ENCODE results near the gene CETN1. TPM values are rescaled to one million over a fixed set of nuclear protein-coding genes. Genes with fewer than 3 reads are reported as not detected.

Gene CETN1
- polyA plus RNA-seq, 4 donors, result not detected

- no peak for DNase-seq (ENCODE audit: low read depth in 4 of 4, low spot score in 2 of 4)
Observed at GRCh38 chr18:574865-575645, 5.1 kb upstream of the CETN1 start.

- no peak for DNase-seq (ENCODE audit: low read depth in 4 of 4, low spot score in 2 of 4)
Observed at GRCh38 chr18:576924-577323, 3.3 kb upstream of the CETN1 start.

- no peak for DNase-seq (ENCODE audit: low read depth in 4 of 4, low spot score in 2 of 4)
Observed at GRCh38 chr18:577643-578375, 2.4 kb upstream of the CETN1 start.

- DNase-seq (ENCODE audit: low read depth in 4 of 4, low spot score in 2 of 4), result no peak
Observed at GRCh38 chr18:579238-579637, 942 bp upstream of the CETN1 start.

GRCh38 chr18:581096-581495 is 916 bp downstream of the CETN1 start:
- DNase-seq (ENCODE audit: low read depth in 4 of 4, low spot score in 2 of 4), result no peak

- DNase-seq (ENCODE audit: low read depth in 4 of 4, low spot score in 2 of 4), result no peak
Observed at GRCh38 chr18:582465-582864, 2.3 kb downstream of the CETN1 start.

- no peak for DNase-seq (ENCODE audit: low read depth in 4 of 4, low spot score in 2 of 4)
Observed at GRCh38 chr18:595068-595467, 14.9 kb downstream of the CETN1 start.

- DNase-seq (ENCODE audit: low read depth in 4 of 4, low spot score in 2 of 4), result no peak
Observed at GRCh38 chr18:595571-595970, 15.4 kb downstream of the CETN1 start.

- no peak for DNase-seq (ENCODE audit: low read depth in 4 of 4, low spot score in 2 of 4)
Observed at GRCh38 chr18:596288-596881, 16.2 kb downstream of the CETN1 start.

- no peak for DNase-seq (ENCODE audit: low read depth in 4 of 4, low spot score in 2 of 4)
Observed at GRCh38 chr18:598124-598589, 18.0 kb downstream of the CETN1 start.

- no peak for DNase-seq (ENCODE audit: low read depth in 4 of 4, low spot score in 2 of 4)
Observed at GRCh38 chr18:600107-600506, 19.9 kb downstream of the CETN1 start.

- no peak for DNase-seq (ENCODE audit: low read depth in 4 of 4, low spot score in 2 of 4)
Observed at GRCh38 chr18:604771-605170, 24.6 kb downstream of the CETN1 start.

- no peak for DNase-seq (ENCODE audit: low read depth in 4 of 4, low spot score in 2 of 4)
Observed at GRCh38 chr18:607930-608329, 27.8 kb downstream of the CETN1 start.

- no peak for DNase-seq (ENCODE audit: low read depth in 4 of 4, low spot score in 2 of 4)
Observed at GRCh38 chr18:610214-610928, 30.2 kb downstream of the CETN1 start.

- DNase-seq (ENCODE audit: low read depth in 4 of 4, low spot score in 2 of 4), result no peak
Observed at GRCh38 chr18:612156-612555, 32.0 kb downstream of the CETN1 start.

- no peak for DNase-seq (ENCODE audit: low read depth in 4 of 4, low spot score in 2 of 4)
Observed at GRCh38 chr18:614193-614592, 34.0 kb downstream of the CETN1 start.

- DNase-seq (ENCODE audit: low read depth in 4 of 4, low spot score in 2 of 4), result no peak
Observed at GRCh38 chr18:615092-615521, 34.9 kb downstream of the CETN1 start.

GRCh38 chr18:615773-616172 is 35.6 kb downstream of the CETN1 start:
- no peak for DNase-seq (ENCODE audit: low read depth in 4 of 4, low spot score in 2 of 4)

- no peak for DNase-seq (ENCODE audit: low read depth in 4 of 4, low spot score in 2 of 4)
Observed at GRCh38 chr18:616380-616995, 36.3 kb downstream of the CETN1 start.

- DNase-seq (ENCODE audit: low read depth in 4 of 4, low spot score in 2 of 4), result no peak
Observed at GRCh38 chr18:617970-618504, 37.9 kb downstream of the CETN1 start.

All from left renal cortex interstitium (tissue), 4 donors.